H1 (cell line): ENCODE data around the gene ANKRD65. TPM values are rescaled to one million over a fixed set of nuclear protein-coding genes. Genes with fewer than 3 reads are reported as not detected.

Source experiments
- CTCF ChIA-PET: fragments of 300-600 bp; sonication (Branson Sonifier 250); formaldehyde crosslinking; loops from one replicate; lab custom pipeline; 2021; ENCODE audit not compliant: partially characterized antibody; lab: Charles Lee
- POLR2A ChIA-PET: fragments of 300-600 bp; sonication (Branson Sonifier 250); formaldehyde crosslinking; loops from one replicate; lab custom pipeline; 2021; ENCODE audit warnings: inconsistent platforms; ENCODE audit not compliant: partially characterized antibody; lab: Charles Lee
- DNase-seq, 2 experiments: peaks; one replicate each; pipeline versions ENCODE4 v3.0.0 to v3.0.0-alpha.2; 2010 to 2022; ENCODE audit warnings: low spot score in 2 of 2, low read depth in 1 of 2, mixed read lengths in 1 of 2
- FAIRE-seq: peaks from 2 replicates; lab custom pipeline; 2011; peaks lifted over from hg19 to GRCh38; lab: Jason Lieb, UNC
- H2AFZ ChIP-seq: 2 replicates; pipeline ENCODE4 v1.8.1; 2012; ENCODE audit warnings: low read length, inconsistent platforms
- H2AK5ac ChIP-seq: 2 replicates; pipeline ENCODE4 v1.6.1; 2013; ENCODE audit warnings: low read depth, low read length
- H2BK120ac ChIP-seq: replicated peaks from 2 replicates; pipeline ENCODE3; 2013; ENCODE audit warnings: low read depth, low read length, inconsistent platforms
- H2BK12ac ChIP-seq: 2 replicates; pipeline ENCODE4 v1.6.1; 2013; ENCODE audit warnings: low read depth, low read length
- H2BK15ac ChIP-seq: 2 replicates; pipeline ENCODE4 v1.6.1; 2013; ENCODE audit warnings: low read length
- H2BK20ac ChIP-seq: 2 replicates; pipeline ENCODE4 v1.6.1; 2013; ENCODE audit warnings: low read length
- H2BK5ac ChIP-seq: 2 replicates; pipeline ENCODE4 v1.6.1; 2013; ENCODE audit warnings: low read depth, low read length
- H3K14ac ChIP-seq: 2 replicates; pipeline ENCODE4 v1.6.1; 2013; ENCODE audit warnings: inconsistent platforms; ENCODE audit not compliant: insufficient read length
- H3K18ac ChIP-seq: 2 replicates; pipeline ENCODE4 v1.6.1; 2013; ENCODE audit warnings: low read length; ENCODE audit errors: extremely low read depth
- H3K23ac ChIP-seq: 2 replicates; pipeline ENCODE4 v1.6.1; 2013; ENCODE audit warnings: inconsistent platforms; ENCODE audit not compliant: insufficient read length
- H3K23me2 ChIP-seq: 2 replicates; pipeline ENCODE4 v1.6.1; 2013; ENCODE audit warnings: low read depth, low read length
- H3K27ac ChIP-seq: 2 replicates; pipeline ENCODE4 v1.6.1; 2011; ENCODE audit warnings: low read depth, low read length, inconsistent platforms
- H3K27me3 ChIP-seq, 4 experiments: replicated peaks in 1 of 4; 1 replicate in 1 of 4; 2 replicates in 3 of 4; pipeline versions ENCODE4 v1.6.1 to v1.8.1; 2011 to 2013; ENCODE audit warnings: low read length in 3 of 4, mild to moderate bottlenecking in 3 of 4, inconsistent platforms in 2 of 4, mixed read lengths in 2 of 4, moderate library complexity in 1 of 4; ENCODE audit not compliant: control insufficient read depth in 3 of 4, insufficient read depth in 3 of 4; ENCODE audit errors: extremely low read depth in 1 of 4
- H3K36me3 ChIP-seq, 4 experiments: 2 replicates each; pipeline versions ENCODE4 v1.6.1 to v1.8.1; 2011 to 2013; ENCODE audit warnings: mild to moderate bottlenecking in 4 of 4, low read length in 3 of 4, moderate library complexity in 2 of 4, control low read depth in 1 of 4, inconsistent platforms in 1 of 4; ENCODE audit not compliant: insufficient read depth in 4 of 4, control insufficient read depth in 2 of 4
- H3K4ac ChIP-seq: replicated peaks from 2 replicates; pipeline ENCODE3; 2013; ENCODE audit warnings: low read length, low read depth, mixed read lengths, inconsistent platforms; ENCODE audit not compliant: insufficient read length
- H3K4me1 ChIP-seq, 4 experiments: replicated peaks in 1 of 4; 1 replicate in 1 of 4; 2 replicates in 3 of 4; pipeline versions ENCODE4 v1.6.1 to v1.8.1; 2011 to 2013; ENCODE audit warnings: low read length in 3 of 4, inconsistent platforms in 2 of 4, mixed read lengths in 1 of 4; ENCODE audit not compliant: insufficient read depth in 4 of 4, control insufficient read depth in 3 of 4
- H3K4me2 ChIP-seq, 2 experiments: 2 replicates each; pipeline versions ENCODE4 v1.6.1 to v1.8.1; 2011 to 2013; ENCODE audit warnings: low read depth in 2 of 2, low read length in 2 of 2, control low read depth in 1 of 2, inconsistent platforms in 1 of 2, mild to moderate bottlenecking in 1 of 2; ENCODE audit not compliant: insufficient read depth in 1 of 2
- H3K4me3 ChIP-seq, 4 experiments: fragments of 200-600, 300-600 bp in 1 of 4; sonication (generic), shearing (Covaris generic), sonication (Bioruptor Twin) in 1 of 4; 2 replicates each; pipeline versions ENCODE4 v1.5.1 to v1.8.1; 2011 to 2016; ENCODE audit warnings: low read length in 4 of 4, low read depth in 3 of 4, control low read depth in 2 of 4, inconsistent platforms in 2 of 4, mild to moderate bottlenecking in 2 of 4, mixed read lengths in 1 of 4, moderate library complexity in 1 of 4; ENCODE audit not compliant: insufficient read depth in 2 of 4; ENCODE audit errors: extremely low read depth in 1 of 4
- H3K56ac ChIP-seq: replicated peaks from 2 replicates; pipeline ENCODE3; 2013; ENCODE audit warnings: low read depth, mild to moderate bottlenecking, mixed read lengths, low read length, inconsistent platforms; ENCODE audit not compliant: insufficient read length
- H3K79me1 ChIP-seq: 2 replicates; pipeline ENCODE4 v1.6.1; 2013; ENCODE audit warnings: low read depth, low read length, control low read depth
- H3K79me2 ChIP-seq, 2 experiments: 2 replicates each; pipeline versions ENCODE4 v1.6.1 to v1.8.1; 2012 to 2013; ENCODE audit warnings: low read length in 2 of 2, mild to moderate bottlenecking in 2 of 2, inconsistent platforms in 1 of 2; ENCODE audit not compliant: insufficient read depth in 2 of 2, control insufficient read depth in 1 of 2
- H3K9ac ChIP-seq, 4 experiments: replicated peaks in 1 of 4; 1 replicate in 1 of 4; 2 replicates in 3 of 4; pipeline versions ENCODE4 v1.6.1 to v1.8.1; 2011 to 2013; ENCODE audit warnings: low read depth in 3 of 4, low read length in 3 of 4, control low read depth in 2 of 4, mild to moderate bottlenecking in 2 of 4, moderate library complexity in 2 of 4, inconsistent platforms in 1 of 4; ENCODE audit errors: extremely low read depth in 1 of 4
- H3K9me3 ChIP-seq, 2 experiments: 2 replicates each; pipeline versions ENCODE4 v1.6.1 to v1.8.1; 2012 to 2013; ENCODE audit warnings: mild to moderate bottlenecking in 2 of 2, moderate library complexity in 2 of 2, control low read depth in 1 of 2, inconsistent platforms in 1 of 2, low read depth in 1 of 2, low read length in 1 of 2, mixed read lengths in 1 of 2; ENCODE audit not compliant: insufficient read depth in 2 of 2
- H4K20me1 ChIP-seq, 2 experiments: replicated peaks in 1 of 2; 2 replicates each; pipeline versions ENCODE3 to v1.8.1; 2011 to 2013; ENCODE audit warnings: inconsistent platforms in 2 of 2, low read length in 2 of 2, mild to moderate bottlenecking in 1 of 2; ENCODE audit not compliant: insufficient read depth in 2 of 2, control insufficient read depth in 1 of 2
- H4K5ac ChIP-seq: 2 replicates; pipeline ENCODE4 v1.6.1; 2013; ENCODE audit warnings: low read length, low read depth, mixed read lengths, inconsistent platforms; ENCODE audit not compliant: insufficient read length
- H4K8ac ChIP-seq: 2 replicates; pipeline ENCODE4 v1.8.0; 2013; ENCODE audit warnings: mild to moderate bottlenecking, moderate library complexity, low read length, inconsistent platforms; ENCODE audit not compliant: insufficient read depth; ENCODE audit errors: extremely low read depth
- H4K91ac ChIP-seq: replicated peaks from 2 replicates; pipeline ENCODE3; 2013; ENCODE audit warnings: low read length, mixed read lengths, inconsistent platforms; ENCODE audit not compliant: insufficient read length
- ATF2 ChIP-seq: IDR thresholded peaks from 2 replicates; pipeline ENCODE4 v1.6.1; 2012; ENCODE audit warnings: low read length, inconsistent platforms
- CREB1 ChIP-seq: IDR thresholded peaks from 2 replicates; pipeline ENCODE4 v1.6.1; 2012; ENCODE audit warnings: inconsistent platforms
- FOSL1 ChIP-seq: IDR thresholded peaks from 2 replicates; pipeline ENCODE4 v1.6.1; 2011; ENCODE audit warnings: mild to moderate bottlenecking, low read depth, low read length, moderate library complexity; ENCODE audit not compliant: insufficient read depth
- MAX ChIP-seq: IDR thresholded peaks from 2 replicates; pipeline ENCODE4 v1.6.1; 2012; ENCODE audit warnings: inconsistent platforms
- RXRA ChIP-seq: IDR thresholded peaks from 2 replicates; pipeline ENCODE4 v1.6.1; 2011; ENCODE audit warnings: low read depth, mild to moderate bottlenecking, low read length, moderate library complexity; ENCODE audit not compliant: insufficient read depth
- SIX5 ChIP-seq: IDR thresholded peaks from 2 replicates; pipeline ENCODE4 v1.6.1; 2011; ENCODE audit warnings: mild to moderate bottlenecking, low read depth, low read length
- TAF7 ChIP-seq: optimal IDR thresholded peaks from 2 replicates; pipeline ENCODE3; 2011; ENCODE audit warnings: low read depth, mild to moderate bottlenecking, inconsistent platforms, low read length, moderate library complexity, borderline replicate concordance
- TEAD4 ChIP-seq: IDR thresholded peaks from 2 replicates; pipeline ENCODE4 v1.6.1; 2012; ENCODE audit warnings: low read depth, low read length, inconsistent platforms, mixed read lengths
- WGBS, 2 experiments: shearing (Covaris generic) in 1 of 2; methylation state at CpG; one replicate each; pipeline versions ENCODE4 v1.1.6 to v1.1.7; 2013 to 2015; ENCODE audit warnings: low lambda C conversion rate in 2 of 2, mixed read lengths in 2 of 2, inconsistent platforms in 1 of 2, low coverage in 1 of 2, missing lambda C conversion rate in 1 of 2; ENCODE audit not compliant: insufficient replicate concordance in 2 of 2, insufficient coverage in 1 of 2, insufficient read length in 1 of 2; ENCODE audit errors: extremely low coverage in 1 of 2, missing lambda C conversion rate in 1 of 2; 5-methylcytosine and 5-hydroxymethylcytosine counted together
- polyA plus RNA-seq, 7 experiments: library from polyadenylated mRNA; depleted of rRNA in 3 of 7; stranded (reverse) in 5 of 7; unstranded in 2 of 7; fragments of >200 nt in 5 of 7; fragments of 200-250 nt in 2 of 7; gene quantifications; 1 replicate in 5 of 7; 2 replicates in 1 of 7; 4 replicates in 1 of 7; pipeline versions ENCODE4 v1.2.1 to v1.2.3, GENCODE V29; 2011 to 2013; ENCODE audit warnings: missing spikeins in 2 of 7, mixed read lengths in 2 of 7
- total RNA-seq: library from RNA; stranded (reverse); fragmentation: NEBNext Ultra II Directional; extraction: Animal tissue kit (Norgen Biotek cat#: 25700); gene quantifications from 2 replicates; pipeline ENCODE4 v1.2.1, GENCODE V29; 2021

Gene ANKRD65
- total and polyA plus RNA-seq, 2 of the 8 experiments (the other 6 are each of a cell fraction or from before 2014, with no cell fraction given), result 1.8 to 2.0 TPM

- Histone ChIP-seq H4K91ac (no peak overlapping the region), H3K9me3 (no peaks in the 10 kb centered on the region), H2AK5ac (no peak overlapping the region), H3K27ac (no peak overlapping the region), H3K56ac (no peak overlapping the region), H2BK20ac (no peak overlapping the region), H3K4me1 (peaks cover 0 to 12% (median 9%) of the 10 kb centered on the region in 4 experiments; a peak in 5 of 7 replicates), H2BK5ac (no peak overlapping the region), H3K14ac (no peak overlapping the region), H4K5ac (no peak overlapping the region), H3K79me1 (peaks cover 3% of the 10 kb centered on the region; the same call in 1 of the 2 replicates), H3K9ac (no peak overlapping the region; a peak in 1 of 7 replicates), H2BK120ac (no peak overlapping the region), H4K20me1 (peaks cover 0 to 8% of the 10 kb centered on the region in 2 experiments), H3K36me3 (peaks cover 0 to 4% (median 0%) of the 10 kb centered on the region in 4 experiments; a peak in 1 of 8 replicates), H3K23ac (no peak overlapping the region), H3K23me2 (peaks cover 7% of the 10 kb centered on the region; the same call in 1 of the 2 replicates), H2BK12ac (no peak overlapping the region), H4K8ac (no peak overlapping the region), H3K4me3 (no peak overlapping the region), H3K4me2 (peak overlapping the region; percentile 77 to 99; a peak in 2 of 4 replicates), H3K4ac (no peak overlapping the region), H3K27me3 (no peaks in the 10 kb centered on the region), H3K18ac (no peak overlapping the region), H3K79me2 (peaks cover 5 to 17% of the 10 kb centered on the region in 2 experiments; a peak in 3 of 4 replicates), H2AFZ (no peak overlapping the region), H2BK15ac (no peak overlapping the region)
- CTCF ChIA-PET, result interaction anchor here (0.6 to 4.5 kb wide), 18 partner anchors 11 to 205 kb away, joined by 3 to 40 read pairs (median 5); partner anchors contain the start of genes CCNL2, MRPL20 and MXRA8
- WGBS, 2 experiments, result 92% methylated on average over 26 of the region's 26 CpGs; no CpG with 5 or more reads in 1 of the 2 experiments
- FAIRE-seq, result no peak
- no peak for DNase-seq
- POLR2A ChIA-PET, result interaction anchor here (0.9 to 33.4 kb wide), 4 partner anchors 10 to 61 kb away, joined by 3 to 719 read pairs (median 42); partner anchors contain the start of genes CCNL2 and MRPL20
- TF ChIP-seq CREB1 (no peak), MAX (no peak), ATF2 (no peak), RXRA (no peak), TEAD4 (no peak), SIX5 (no peak), FOSL1 (no peak), TAF7 (no peak)
Measured at GRCh38 chr1:1373051-1373814, 47.8 kb downstream of the ANKRD65 start.
